GM19238 (cell line): ENCODE data around the gene RPS6KA2.

Experiments used
- DNase-seq: peaks from one replicate; pipeline ENCODE4 v3.0.0; 2011; ENCODE audit warnings: low spot score; ENCODE audit not compliant: insufficient read length

The RPS6KA2 gene

DNA sequence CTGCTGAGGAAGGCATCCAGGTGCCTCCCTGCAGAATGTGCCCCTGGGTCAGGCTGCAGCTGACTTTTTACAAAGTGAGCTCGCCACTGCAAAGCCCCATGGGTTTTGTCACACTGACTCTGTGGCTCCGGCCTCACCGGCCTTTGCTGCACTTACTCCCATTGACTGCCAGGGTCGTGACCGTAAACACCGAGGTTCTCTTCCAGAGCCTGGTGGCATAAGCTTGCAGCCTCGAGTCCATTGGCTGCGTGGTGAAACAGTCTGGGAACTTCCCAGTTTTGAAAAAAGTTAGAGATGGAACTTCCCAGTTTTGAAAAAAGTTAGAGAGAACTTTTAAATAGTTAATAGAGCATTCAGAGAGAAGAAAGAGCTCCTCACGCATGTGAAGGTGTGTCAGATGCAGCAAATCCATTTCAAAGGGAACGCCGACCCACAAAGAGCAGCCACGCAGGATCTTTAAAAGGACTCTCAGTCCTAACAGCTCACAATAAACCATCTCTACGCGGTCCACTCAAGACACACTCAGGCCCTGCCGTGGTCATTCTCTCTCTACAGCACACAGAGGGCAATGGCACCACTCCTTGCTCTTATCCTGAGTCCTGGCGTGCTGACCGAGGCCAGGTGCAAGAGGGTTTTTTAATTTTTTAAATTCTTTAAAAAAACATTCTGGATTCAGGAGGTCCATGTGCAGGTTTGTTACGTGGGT, 53.4 kb downstream of the RPS6KA2 start:
- DNase-seq = no peak

- no peak for DNase-seq
Measured at GRCh38 chr6:166572370-166573261, 54.4 kb downstream of the RPS6KA2 start.

DNA sequence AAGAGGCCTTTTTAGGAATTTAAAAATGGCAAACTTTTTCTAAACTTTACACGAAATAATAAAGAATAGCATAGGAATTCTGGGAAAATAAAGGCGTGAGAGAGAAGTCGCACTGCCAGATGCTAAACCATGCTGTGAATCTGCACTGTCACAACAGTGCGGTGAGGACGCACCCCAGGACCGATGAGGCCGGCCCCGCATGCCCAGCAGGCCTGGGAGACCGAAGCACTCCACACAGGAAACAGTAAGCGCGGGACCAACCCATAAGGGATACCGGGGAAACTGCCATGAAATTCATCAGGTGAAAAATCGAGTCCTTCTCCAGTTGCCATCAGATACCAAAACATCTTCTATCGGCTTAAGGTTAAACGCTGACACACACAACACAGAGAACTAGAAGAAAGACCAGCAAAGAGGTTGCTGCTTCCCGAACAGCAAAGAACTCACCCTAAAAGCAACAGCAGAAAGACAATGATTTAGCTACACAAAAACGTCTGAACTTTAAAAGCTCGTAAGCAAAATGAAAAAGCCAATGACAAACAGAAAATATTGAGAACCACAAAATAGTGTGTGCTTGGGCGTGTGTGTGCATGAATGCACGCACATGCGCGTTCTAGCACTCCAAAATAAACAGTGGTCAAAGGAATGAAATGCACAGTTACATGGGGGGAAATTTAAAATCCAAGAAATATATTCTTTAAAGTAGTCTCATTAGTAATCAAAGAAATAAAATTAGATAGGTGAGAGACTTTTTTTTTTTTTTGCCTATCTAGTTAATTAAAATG, 55.9 kb downstream of the RPS6KA2 start:
- no peak for DNase-seq

- DNase-seq = no peak
Measured at GRCh38 chr6:166569206-166569605, 57.8 kb downstream of the RPS6KA2 start.

- DNase-seq = no peak
Measured at GRCh38 chr6:166567813-166568212, 59.2 kb downstream of the RPS6KA2 start.

DNA sequence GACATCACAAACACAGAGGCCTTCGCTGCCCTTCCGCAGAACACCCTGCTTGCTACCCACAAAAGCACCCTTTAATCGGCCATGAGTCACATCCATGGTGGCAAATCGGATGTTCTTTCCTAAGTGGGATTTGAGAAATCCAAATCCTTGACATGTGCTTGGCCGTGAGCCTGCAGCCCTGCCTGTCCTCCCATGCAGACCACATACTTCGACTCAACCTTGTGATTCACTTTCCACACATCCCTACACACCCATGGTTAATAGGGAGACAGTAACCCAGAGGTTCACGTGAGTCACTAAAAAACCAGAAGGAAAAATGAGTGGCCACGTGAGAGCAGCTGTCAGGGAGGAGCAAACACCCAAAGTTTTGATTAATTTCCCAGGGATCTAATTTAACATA, 59.9 kb downstream of the RPS6KA2 start:
- no peak for DNase-seq

GRCh38 chr6:166566026-166567011, 60.7 kb downstream of the RPS6KA2 start:
- no peak for DNase-seq

DNA sequence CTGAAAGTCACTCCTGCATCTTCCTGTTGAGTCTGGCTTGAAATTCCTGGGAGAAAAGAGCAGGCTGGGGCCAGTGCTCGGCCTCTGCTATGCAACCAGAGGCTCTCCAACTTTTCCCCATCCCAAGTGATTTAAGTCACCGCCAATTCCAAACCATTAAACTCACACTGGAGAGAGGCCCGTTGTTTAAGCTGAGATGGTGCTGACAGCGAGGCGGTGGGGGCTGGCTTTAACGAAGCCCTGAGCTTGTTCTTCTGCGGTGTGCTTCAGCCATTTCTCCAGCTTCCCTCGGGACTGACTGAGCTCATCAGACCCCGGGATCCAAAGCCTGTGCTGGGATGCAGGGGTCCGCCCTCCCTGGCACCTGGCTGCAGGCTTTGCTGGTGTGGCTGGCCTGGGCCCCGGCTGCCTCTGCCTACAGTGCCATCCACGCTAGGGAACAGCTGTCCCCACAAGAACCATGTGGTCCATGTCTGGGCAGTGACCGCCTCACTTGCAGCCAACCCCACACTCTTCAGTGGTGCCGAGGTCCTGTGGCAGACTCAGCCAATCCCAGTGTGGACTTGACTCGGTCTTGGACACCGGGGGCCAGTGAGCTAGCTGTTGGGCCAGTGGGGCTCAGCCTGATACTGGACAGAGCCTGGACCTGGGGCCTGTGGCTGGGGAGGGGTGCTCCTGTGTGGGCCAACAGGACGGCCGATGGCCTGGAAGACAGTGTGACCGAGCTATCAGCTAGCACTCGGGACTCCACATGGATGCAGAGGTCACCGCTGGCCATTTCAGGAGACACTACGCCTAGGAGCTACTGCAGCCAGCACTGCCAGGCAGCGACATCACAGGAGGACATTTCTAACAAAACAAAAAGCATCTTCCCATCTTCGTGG, 61.7 kb downstream of the RPS6KA2 start:
- no peak for DNase-seq

DNA sequence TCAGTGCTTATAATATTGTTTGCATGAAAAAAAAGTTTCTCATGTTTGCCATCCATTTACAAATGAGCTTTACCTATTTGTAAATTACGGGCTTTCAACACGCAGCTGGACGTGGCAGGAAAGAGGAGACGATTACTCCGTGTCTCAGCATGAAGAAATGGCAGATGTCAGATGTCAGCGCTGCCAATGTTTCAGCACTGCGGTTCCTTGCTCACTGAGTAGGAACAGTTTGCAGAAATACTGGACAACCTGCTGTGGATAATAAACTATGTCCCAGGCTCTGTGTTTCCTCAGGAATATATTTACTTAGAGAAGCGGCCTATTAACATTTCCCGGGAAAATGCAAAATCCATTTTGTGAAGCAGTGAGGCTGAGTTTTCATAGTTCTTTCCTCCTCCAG, 63.2 kb downstream of the RPS6KA2 start:
- no peak for DNase-seq

GRCh38 chr6:166563200-166563599, 63.9 kb downstream of the RPS6KA2 start:
- DNase-seq = no peak

GRCh38 chr6:166562726-166563125, 64.3 kb downstream of the RPS6KA2 start:
- DNase-seq = no peak

DNA sequence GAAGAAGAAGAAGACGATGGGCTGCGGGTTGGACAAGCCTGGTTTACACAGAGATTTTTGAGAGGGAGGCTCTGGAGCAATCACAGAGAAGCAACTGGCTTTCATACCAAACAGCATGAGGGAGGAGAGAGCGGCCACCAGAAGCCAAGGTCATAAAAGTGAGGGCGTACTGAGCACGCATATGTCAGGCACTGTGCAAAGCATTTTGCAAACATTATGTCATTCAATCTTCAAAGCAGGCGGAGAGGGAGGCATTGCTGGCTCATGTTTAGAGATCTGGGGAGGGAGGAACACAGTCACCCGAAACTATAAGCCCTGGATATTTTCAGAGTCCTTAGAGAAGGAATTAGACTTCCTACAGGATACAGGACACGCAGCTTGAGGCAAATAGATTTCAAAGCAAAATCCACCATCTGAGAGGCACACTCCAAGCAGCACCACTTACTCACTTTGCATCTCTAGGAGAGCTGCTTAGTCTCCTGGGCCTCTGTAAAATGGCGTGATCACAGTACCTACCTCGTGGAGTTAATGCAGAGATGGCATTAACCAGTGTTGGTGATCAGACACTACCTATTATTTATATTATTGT, 65.2 kb downstream of the RPS6KA2 start:
- DNase-seq = no peak

DNA sequence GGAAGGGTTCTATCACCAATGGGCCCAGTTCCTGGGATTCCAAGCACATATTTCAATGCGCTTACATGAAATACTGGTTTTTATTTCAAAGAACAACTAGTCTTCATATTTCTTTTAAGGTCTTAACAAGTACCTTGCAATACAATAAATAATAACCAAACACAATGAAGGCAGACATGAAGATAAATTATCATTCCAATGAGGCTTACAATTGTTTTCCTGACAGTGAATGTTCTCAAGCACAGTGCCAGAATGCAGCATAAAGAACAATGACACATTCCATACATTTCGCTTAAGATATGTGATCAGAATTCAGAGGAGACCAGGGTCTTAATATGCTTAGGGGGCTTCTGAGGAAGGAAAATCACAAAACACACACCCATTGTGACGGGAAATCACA, 66.8 kb downstream of the RPS6KA2 start:
- no peak for DNase-seq

DNA sequence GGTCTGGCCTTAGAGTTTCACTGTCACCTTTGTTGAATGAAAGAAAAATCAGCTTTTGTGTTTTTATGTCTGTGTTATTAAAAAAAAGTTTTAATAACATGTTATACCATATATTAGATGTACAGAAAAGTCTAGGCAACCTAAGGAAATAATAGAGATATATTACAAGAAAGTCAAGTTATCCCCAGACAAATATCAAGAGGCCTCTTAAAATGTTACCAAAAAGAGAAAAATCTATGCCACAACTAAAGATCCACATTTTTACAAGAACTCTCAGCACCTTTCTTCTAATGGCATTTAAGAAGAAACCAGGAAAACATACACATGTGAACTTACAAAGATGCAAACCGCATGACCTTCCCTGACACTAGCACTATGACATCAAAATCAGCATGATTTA, 67.4 kb downstream of the RPS6KA2 start:
- no peak for DNase-seq

DNA sequence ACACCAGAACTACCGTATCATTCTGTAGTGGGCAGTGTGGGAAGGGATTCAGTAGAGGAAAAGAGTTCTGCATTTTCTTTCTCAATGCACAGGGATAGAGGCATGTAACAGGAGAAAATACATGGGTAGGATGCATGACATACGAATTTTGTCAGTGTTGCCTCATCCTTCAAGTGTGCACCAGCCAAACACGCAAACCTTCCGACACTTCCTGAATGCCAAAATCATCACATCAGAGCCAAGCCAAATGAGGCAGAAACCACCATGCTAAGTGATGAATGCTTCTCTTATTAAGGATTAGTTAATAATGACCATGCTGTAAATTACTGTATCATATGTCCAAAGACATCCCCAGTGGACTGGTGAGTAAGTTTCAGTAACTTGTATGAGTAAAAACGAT, 67.8 kb downstream of the RPS6KA2 start:
- no peak for DNase-seq

DNA sequence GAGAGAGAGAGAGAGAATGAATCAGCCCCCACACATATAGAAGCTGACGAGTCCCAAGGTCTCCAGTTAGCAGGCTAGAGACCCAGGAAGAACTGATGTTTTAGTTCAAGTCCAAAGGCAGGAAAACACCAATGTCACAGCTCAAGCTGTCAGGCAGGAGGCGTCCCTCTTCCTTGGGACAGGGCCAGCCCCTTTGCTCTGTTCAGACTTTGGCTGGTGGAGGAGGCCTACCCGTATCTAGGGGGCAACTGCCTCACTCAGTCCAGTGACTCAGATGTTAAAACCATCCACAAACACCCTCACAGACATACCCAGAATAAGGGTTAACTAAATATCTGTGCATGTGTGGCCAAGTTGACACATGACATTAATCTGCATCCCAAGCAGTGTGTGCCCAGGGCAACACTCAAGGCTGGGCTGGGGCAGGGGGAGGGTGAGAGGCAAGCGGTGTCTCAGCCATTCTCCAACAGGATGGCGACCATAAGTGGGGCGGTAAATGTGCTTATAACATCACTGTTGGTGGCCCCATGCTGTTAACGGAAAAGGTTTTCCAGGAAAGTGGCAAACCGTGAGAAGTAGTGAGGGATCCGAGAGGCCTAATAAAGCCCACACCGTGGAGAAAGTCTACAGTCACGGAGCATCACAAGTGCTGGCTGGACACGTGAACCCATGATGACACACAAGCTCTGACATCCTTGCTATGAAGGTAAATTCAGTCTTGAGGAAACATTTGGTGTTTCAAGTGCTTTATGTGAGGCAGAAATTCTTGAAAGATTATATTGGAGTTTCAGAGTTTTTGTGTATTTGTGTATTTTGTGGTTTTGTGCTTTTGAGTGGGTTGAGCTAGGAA, 68.7 kb downstream of the RPS6KA2 start:
- no peak for DNase-seq

GRCh38 chr6:166556863-166557322, 70.2 kb downstream of the RPS6KA2 start:
- no peak for DNase-seq

GRCh38 chr6:166556336-166556735, 70.7 kb downstream of the RPS6KA2 start:
- DNase-seq = no peak
